Fibroblast of mammary gland (primary cell): ENCODE results near the gene NAA11.

Experiments used
- DNase-seq: peaks from one replicate; pipeline ENCODE4 v3.0.0-alpha.2; 2010; ENCODE audit warnings: low read depth
- H3K4me3 ChIP-seq: 2 replicates; pipeline ENCODE4 v1.5.1; 2011; ENCODE audit warnings: low read depth, mild to moderate bottlenecking, low read length, moderate library complexity; ENCODE audit not compliant: control insufficient read depth
- CTCF ChIP-seq: conservative IDR thresholded peaks from 2 replicates; pipeline ENCODE4 v1.5.1; 2011; ENCODE audit warnings: low read depth, low read length, inconsistent platforms; ENCODE audit not compliant: control insufficient read depth, insufficient read depth

Gene NAA11

GRCh38 chr4:79325864-79326328 lies at the start of gene NAA11:
TSS of gene NAA11 (minus strand) at chr4:79326061. CDS start at chr4:79325877, 184 bp downstream.
- no peak within 1 kb of the TSS for H3K4me3 ChIP-seq
- no peak for DNase-seq
- no peak for TF ChIP-seq CTCF

- DNase-seq: no peak
- TF ChIP-seq CTCF: no peak
- no peak overlapping the region for H3K4me3 ChIP-seq
Observed at GRCh38 chr4:79370026-79370425, 44.2 kb upstream of the NAA11 start.

- no peak overlapping the region for H3K4me3 ChIP-seq
- no peak for DNase-seq
- TF ChIP-seq CTCF: no peak
Observed at GRCh38 chr4:79367096-79367495, 41.2 kb upstream of the NAA11 start.

GRCh38 chr4:79366422-79366821 lies 40.6 kb upstream of the NAA11 start:
- no peak for TF ChIP-seq CTCF
- no peak for DNase-seq

GRCh38 chr4:79364061-79364460 lies 38.2 kb upstream of the NAA11 start:
- no peak for TF ChIP-seq CTCF
- no peak overlapping the region for H3K4me3 ChIP-seq
- no peak for DNase-seq

More at GRCh38 chr4:79366422-79366821, 40.6 kb upstream of the NAA11 start:
- H3K4me3 ChIP-seq: no peak overlapping the region

GRCh38 chr4:79362626-79363025 lies 36.8 kb upstream of the NAA11 start:
- DNase-seq: no peak
- no peak for TF ChIP-seq CTCF
- H3K4me3 ChIP-seq: no peak overlapping the region

- no peak for TF ChIP-seq CTCF
- DNase-seq: no peak
- no peak overlapping the region for H3K4me3 ChIP-seq
Observed at GRCh38 chr4:79360006-79360405, 34.1 kb upstream of the NAA11 start.
